Endothelial cell of umbilical vein (primary cell): ENCODE results near the gene CPT2. TPM values are rescaled to one million over a fixed set of nuclear protein-coding genes. Genes with fewer than 3 reads are reported as not detected.

Experiments used
- BruUV-seq: library from RNA; stranded (reverse); fragments of 400-500 nt; replicated peaks from 2 replicates; lab custom pipeline; 2021; lab: Mats Ljungman, UMichigan
- CTCF ChIA-PET: fragments of 300-600, 350-600 bp; sonication (Branson Sonifier 250); formaldehyde crosslinking; loops from one replicate; lab custom pipeline; 2021; ENCODE audit warnings: antibody characterized with exemption, inconsistent platforms; lab: Charles Lee
- POLR2A ChIA-PET: fragments of 300-600, 350-600 bp; sonication (Branson Sonifier 250); formaldehyde crosslinking; loops from one replicate; lab custom pipeline; 2021; ENCODE audit warnings: antibody characterized with exemption, inconsistent platforms; lab: Charles Lee
- DNase-seq: peaks from one replicate; pipeline ENCODE4 v3.0.0-alpha.2; 2011; ENCODE audit warnings: low read depth, low spot score
- FAIRE-seq: peaks from 2 replicates; lab custom pipeline; 2011; peaks lifted over from hg19 to GRCh38; lab: Jason Lieb, UNC
- H2AFZ ChIP-seq: 2 replicates; pipeline ENCODE4 v1.6.0; 2012; ENCODE audit warnings: low read depth, low read length, control low read depth, inconsistent platforms
- H3K27ac ChIP-seq: 2 replicates; pipeline ENCODE4 v1.5.1; 2011; ENCODE audit warnings: low read depth, mild to moderate bottlenecking, control low read depth, low read length, moderate library complexity; ENCODE audit not compliant: insufficient read depth
- H3K27me3 ChIP-seq, 2 experiments: 2 replicates each; pipeline versions ENCODE4 v1.6.0 to v1.6.1; 2011; ENCODE audit warnings: low read length in 2 of 2, mixed read lengths in 1 of 2; ENCODE audit not compliant: control insufficient read depth in 2 of 2, insufficient read depth in 2 of 2
- H3K36me3 ChIP-seq, 2 experiments: 2 replicates in 1 of 2; 3 replicates in 1 of 2; pipeline ENCODE4 v1.5.1; 2011; ENCODE audit warnings: low read length in 2 of 2, mild to moderate bottlenecking in 1 of 2, moderate library complexity in 1 of 2; ENCODE audit not compliant: control insufficient read depth in 2 of 2, insufficient read depth in 2 of 2; ENCODE audit errors: extremely low read depth in 1 of 2
- H3K4me1 ChIP-seq: 3 replicates; pipeline ENCODE4 v1.5.1; 2011; ENCODE audit warnings: mild to moderate bottlenecking, low read length; ENCODE audit not compliant: control insufficient read depth, insufficient read depth; ENCODE audit errors: extremely low read depth
- H3K4me2 ChIP-seq: 2 replicates; pipeline ENCODE4 v1.6.1; 2011; ENCODE audit warnings: low read length, control low read depth, mixed read lengths; ENCODE audit not compliant: insufficient read depth
- H3K4me3 ChIP-seq, 3 experiments: fragments of 200-600 bp in 1 of 3; sonication (generic), shearing (Covaris generic) in 1 of 3; replicated peaks in 1 of 3; 2 replicates each; pipeline ENCODE4 v1.5.1; 2011 to 2016; ENCODE audit warnings: control low read depth in 3 of 3, low read length in 3 of 3, mild to moderate bottlenecking in 2 of 3, inconsistent platforms in 1 of 3, low read depth in 1 of 3, moderate library complexity in 1 of 3; ENCODE audit not compliant: insufficient read depth in 1 of 3
- H3K79me2 ChIP-seq: 2 replicates; pipeline ENCODE4 v1.6.0; 2012; ENCODE audit warnings: low read length, inconsistent platforms; ENCODE audit not compliant: control insufficient read depth, insufficient read depth
- H3K9ac ChIP-seq: replicated peaks from 2 replicates; pipeline ENCODE3; 2011; ENCODE audit warnings: low read length, control low read depth; ENCODE audit not compliant: insufficient read depth; ENCODE audit errors: extremely low read depth
- H3K9me1 ChIP-seq: replicated peaks from 3 replicates; pipeline ENCODE4 v1.6.0; 2011; ENCODE audit warnings: mild to moderate bottlenecking, low read length; ENCODE audit not compliant: control insufficient read depth, insufficient read depth; ENCODE audit errors: extremely low read depth
- H3K9me3 ChIP-seq: replicated peaks from 2 replicates; pipeline ENCODE4 v1.5.1; 2012; ENCODE audit warnings: low read length, inconsistent platforms; ENCODE audit not compliant: control insufficient read depth, insufficient read depth
- H4K20me1 ChIP-seq: replicated peaks from 2 replicates; pipeline ENCODE3; 2011; ENCODE audit warnings: mild to moderate bottlenecking, low read length; ENCODE audit not compliant: control insufficient read depth, insufficient read depth; ENCODE audit errors: extremely low read depth
- EZH2 ChIP-seq: IDR thresholded peaks from 2 replicates; pipeline ENCODE4 v1.6.1; 2012; ENCODE audit warnings: borderline replicate concordance, low read depth, mild to moderate bottlenecking, moderate library complexity, low read length, inconsistent platforms; ENCODE audit not compliant: severe bottlenecking
- FOS ChIP-seq: IDR thresholded peaks from 2 replicates; pipeline ENCODE4 v1.6.1; 2011; ENCODE audit warnings: mild to moderate bottlenecking, low read length, moderate library complexity, borderline replicate concordance; ENCODE audit not compliant: insufficient read depth
- GATA2 ChIP-seq: IDR thresholded peaks from 2 replicates; pipeline ENCODE4 v1.7.0; 2011; ENCODE audit warnings: low read depth, mild to moderate bottlenecking, moderate library complexity, mixed read lengths, low read length; ENCODE audit not compliant: insufficient read length, insufficient read depth
- JUN ChIP-seq: IDR thresholded peaks from 2 replicates; pipeline ENCODE4 v1.6.1; 2011; ENCODE audit warnings: borderline replicate concordance, low read depth; ENCODE audit not compliant: insufficient read length, insufficient read depth
- MYC ChIP-seq: IDR thresholded peaks from one replicate; pipeline ENCODE4 v1.6.1; 2011; ENCODE audit warnings: mild to moderate bottlenecking, low read depth, low read length
- POLR2A ChIP-seq: IDR thresholded peaks from 2 replicates; pipeline ENCODE4 v1.6.1; 2012; ENCODE audit warnings: low read depth, mild to moderate bottlenecking, control low read depth, low read length
- POLR2AphosphoS5 ChIP-seq: IDR thresholded peaks from 2 replicates; pipeline ENCODE4 v1.6.1; 2012; ENCODE audit warnings: low read depth, mild to moderate bottlenecking, control low read depth, low read length, moderate library complexity; ENCODE audit not compliant: insufficient read depth
- dilution Hi-C: fragments of 300-500 bp; cut with MboI; formaldehyde crosslinking; loops from one replicate; pipeline ENCODE4 v1.15.0; 2019; ENCODE audit warnings: low sequenced_read_pairs; ENCODE audit not compliant: extremely low pct_ligation_motif_present
- intact Hi-C: fragments of 100-400 bp; cut with micrococcal nuclease; formaldehyde crosslinking; loops from one replicate; pipeline ENCODE4 v1.10.0; 2022
- polyA plus RNA-seq, 4 experiments: library from polyadenylated mRNA; depleted of rRNA in 3 of 4; stranded (reverse) in 3 of 4; unstranded in 1 of 4; fragments of >200 nt; gene quantifications; 2 replicates each; pipeline versions ENCODE4 v1.2.1 to v1.2.3, GENCODE V29; 2011 to 2012; ENCODE audit warnings: missing spikeins in 1 of 4
- total RNA-seq: library from RNA; stranded (reverse); gene quantifications from 2 replicates; pipeline ENCODE4 v1.2.3, GENCODE V29; 2021
- TF ChIP-seq, protein P1 (sequence below): IDR thresholded peaks from 2 replicates; pipeline ENCODE4 v1.6.1; 2011; ENCODE audit not compliant: insufficient read depth, insufficient read length
- TF ChIP-seq, protein P2 (sequence below), 2 donors: IDR thresholded peaks; 1 replicate in 1 of 2; 2 replicates in 1 of 2; pipeline ENCODE4 v1.5.1; 2011; ENCODE audit warnings: low read length in 2 of 2, mild to moderate bottlenecking in 2 of 2, moderate library complexity in 2 of 2, control low read depth in 1 of 2, inconsistent platforms in 1 of 2, low read depth in 1 of 2; ENCODE audit not compliant: insufficient read depth in 1 of 2; ENCODE audit errors: extremely low read depth in 1 of 2

Gene CPT2
- total and polyA plus RNA-seq, 2 donors (not counting 3 experiments of a cell fraction or from before 2014, with no cell fraction given) = 10.6 to 11.6 TPM

DNA sequence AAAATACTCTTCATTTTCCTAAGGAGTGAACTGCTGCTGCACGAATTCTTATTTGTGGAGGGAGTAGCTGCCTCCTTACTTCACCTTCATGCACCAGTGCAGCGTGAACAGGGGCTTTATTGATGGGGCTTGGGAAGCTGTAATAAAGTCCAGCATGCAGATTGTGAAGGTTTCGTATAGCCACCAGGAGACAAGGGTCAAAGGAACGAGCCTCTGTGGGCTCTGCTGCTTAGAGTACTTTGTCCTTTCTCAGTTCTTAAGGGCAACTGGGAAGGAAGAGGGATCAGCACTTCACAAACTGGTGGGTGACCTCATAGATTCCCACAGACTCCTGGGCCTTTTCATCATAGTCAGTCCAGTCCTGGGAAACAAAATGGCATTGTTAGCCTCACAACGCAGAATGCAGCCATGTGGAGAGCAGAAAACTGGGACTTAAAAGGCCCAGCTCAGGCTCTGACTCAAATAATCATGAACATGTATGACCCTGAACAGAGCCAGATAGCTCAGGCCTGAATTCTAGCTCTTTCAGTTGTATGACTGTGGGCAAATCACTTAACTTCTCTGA lies 17.8 kb downstream of the CPT2 start:
- intact Hi-C loops = no loop called here
- ChIA-PET POLR2A (no interaction called here), CTCF (no interaction called here)
- dilution Hi-C loops = no loop called here
- FAIRE-seq = no peak
- peaks cover 8% of the 10 kb centered on the region for H3K79me2 ChIP-seq
- H4K20me1 ChIP-seq = no peaks in the 10 kb centered on the region
- BruUV-seq = no TSS peak
- H3K27me3 ChIP-seq = no peaks in the 10 kb centered on the region
- H3K4me2 ChIP-seq = no peak overlapping the region
- TF ChIP-seq, protein P1, sequence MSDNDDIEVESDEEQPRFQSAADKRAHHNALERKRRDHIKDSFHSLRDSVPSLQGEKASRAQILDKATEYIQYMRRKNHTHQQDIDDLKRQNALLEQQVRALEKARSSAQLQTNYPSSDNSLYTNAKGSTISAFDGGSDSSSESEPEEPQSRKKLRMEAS = no peak
- peaks cover 7% of the 10 kb centered on the region for H3K4me1 ChIP-seq
- H3K9ac ChIP-seq = no peak overlapping the region
- no peak overlapping the region for H3K4me3 ChIP-seq
- H3K9me1 ChIP-seq = no peaks in the 10 kb centered on the region
- peaks cover 12 to 23% of the 10 kb centered on the region in 2 experiments for H3K36me3 ChIP-seq
- no peaks in the 10 kb centered on the region for H3K9me3 ChIP-seq
- H2AFZ ChIP-seq = no peak overlapping the region
- no peak overlapping the region for H3K27ac ChIP-seq
- DNase-seq = no peak

DNA sequence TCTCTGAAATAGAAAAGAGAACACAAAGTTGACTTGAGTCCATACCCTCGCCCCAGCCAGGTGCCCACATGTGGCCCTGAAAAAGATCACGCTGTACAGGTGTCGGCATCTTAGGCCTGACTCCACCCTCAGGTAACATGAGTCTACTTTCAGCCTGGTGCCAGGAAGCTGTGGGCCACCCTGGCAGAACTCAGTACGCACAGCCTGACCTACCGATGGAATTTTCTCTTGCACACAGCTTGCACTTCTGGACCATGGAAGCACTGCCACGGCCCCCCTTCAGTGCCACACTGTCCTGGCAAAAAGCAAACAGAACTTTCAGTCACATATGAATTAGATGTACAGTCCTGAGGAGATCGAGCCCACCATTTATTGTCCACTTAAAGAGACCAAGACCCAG lies 21.6 kb downstream of the CPT2 start:
- dilution Hi-C loops (no loop called here), intact Hi-C loops (no loop called here)
- TF ChIP-seq JUN (no peak), EZH2 (no peak), POLR2AphosphoS5 (no peak), MYC (no peak), GATA2 (no peak), FOS (no peak), POLR2A (no peak)
- TF ChIP-seq, protein P2, sequence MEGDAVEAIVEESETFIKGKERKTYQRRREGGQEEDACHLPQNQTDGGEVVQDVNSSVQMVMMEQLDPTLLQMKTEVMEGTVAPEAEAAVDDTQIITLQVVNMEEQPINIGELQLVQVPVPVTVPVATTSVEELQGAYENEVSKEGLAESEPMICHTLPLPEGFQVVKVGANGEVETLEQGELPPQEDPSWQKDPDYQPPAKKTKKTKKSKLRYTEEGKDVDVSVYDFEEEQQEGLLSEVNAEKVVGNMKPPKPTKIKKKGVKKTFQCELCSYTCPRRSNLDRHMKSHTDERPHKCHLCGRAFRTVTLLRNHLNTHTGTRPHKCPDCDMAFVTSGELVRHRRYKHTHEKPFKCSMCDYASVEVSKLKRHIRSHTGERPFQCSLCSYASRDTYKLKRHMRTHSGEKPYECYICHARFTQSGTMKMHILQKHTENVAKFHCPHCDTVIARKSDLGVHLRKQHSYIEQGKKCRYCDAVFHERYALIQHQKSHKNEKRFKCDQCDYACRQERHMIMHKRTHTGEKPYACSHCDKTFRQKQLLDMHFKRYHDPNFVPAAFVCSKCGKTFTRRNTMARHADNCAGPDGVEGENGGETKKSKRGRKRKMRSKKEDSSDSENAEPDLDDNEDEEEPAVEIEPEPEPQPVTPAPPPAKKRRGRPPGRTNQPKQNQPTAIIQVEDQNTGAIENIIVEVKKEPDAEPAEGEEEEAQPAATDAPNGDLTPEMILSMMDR (IDR thresholded peaks at IDR 0.05; ENCODE audit: extremely low read depth in 1 of 2, insufficient read depth in 1 of 2, low read depth in 1 of 2, low read length in 2 of 2) = no peak
- TF ChIP-seq, protein P1 = no peak
- H3K27ac ChIP-seq = no peak overlapping the region
- no peak overlapping the region for H3K4me3 ChIP-seq
- H3K9me3 ChIP-seq = no peaks in the 10 kb centered on the region
- H2AFZ ChIP-seq = no peak overlapping the region
- peaks cover 19% of the 10 kb centered on the region for H3K4me1 ChIP-seq
- no peaks in the 10 kb centered on the region for H4K20me1 ChIP-seq
- no peaks in the 10 kb centered on the region for H3K9me1 ChIP-seq
- H3K36me3 ChIP-seq = peaks cover 6 to 10% of the 10 kb centered on the region in 2 experiments
- H3K9ac ChIP-seq = no peak overlapping the region
- DNase-seq = no peak
- POLR2A ChIA-PET = no interaction called here
- peaks cover 11% of the 10 kb centered on the region for H3K79me2 ChIP-seq
- no peaks in the 10 kb centered on the region for H3K27me3 ChIP-seq
- BruUV-seq = no TSS peak
- CTCF ChIA-PET = no interaction called here
- no peak overlapping the region for H3K4me2 ChIP-seq
- no peak for FAIRE-seq
